ENCODE measurements around the gene KRT16.
A peak's percentile ranks its signal among the peaks of the same experiment; 100 is the strongest.
"Not testable (repeated sequence)": the region's sequence is repeated elsewhere in the genome, so short reads cannot be mapped to it uniquely, and the experiment has no call there.

KRT16 gene

DNA sequence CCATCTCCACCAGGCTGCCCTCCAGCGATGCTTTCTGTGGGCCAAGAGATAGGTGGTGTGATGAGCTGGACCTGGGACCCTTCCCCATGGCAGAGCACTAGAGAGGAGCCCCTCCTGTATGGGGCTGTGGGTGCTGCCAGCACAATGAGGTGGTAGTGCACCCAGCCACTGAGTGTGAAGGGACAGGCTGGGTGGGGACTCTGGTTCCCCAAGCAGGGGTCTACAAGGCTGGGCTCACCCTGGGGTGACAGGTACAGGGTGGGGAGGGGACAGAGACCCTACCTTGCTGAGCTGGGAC lies 15.5 kb upstream of the KRT16 start:
- not testable (repeated sequence) for DNase-seq (ENCODE audit: low read depth, low spot score)

- DNase-seq (ENCODE audit: low read depth, low spot score): no peak
Measured at GRCh38 chr17:41627316-41628072, 14.9 kb upstream of the KRT16 start.

DNA sequence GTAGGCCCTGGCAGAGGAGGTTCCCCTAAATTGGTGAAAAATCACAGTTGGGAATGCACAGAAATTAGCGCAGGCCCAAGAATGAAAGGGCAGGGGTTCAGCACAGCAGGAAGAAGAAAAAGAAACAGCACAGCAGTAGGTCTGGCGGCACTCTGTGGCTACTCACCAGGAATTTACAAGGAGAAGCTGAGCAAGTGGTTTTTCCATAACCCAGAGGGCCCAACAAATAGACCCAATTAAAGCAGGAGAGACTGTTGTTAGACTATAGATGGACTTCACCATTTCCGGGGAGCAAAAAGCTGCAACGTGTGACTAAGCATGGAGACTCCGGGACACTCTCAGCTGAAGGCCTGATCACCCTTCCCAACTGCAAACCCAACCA lies 14.3 kb upstream of the KRT16 start:
- DNase-seq (ENCODE audit: low read depth, low spot score): peak; percentile 48

GRCh38 chr17:41626028-41626913 lies 13.7 kb upstream of the KRT16 start:
- not testable (repeated sequence) for DNase-seq (ENCODE audit: low read depth, low spot score)

DNA sequence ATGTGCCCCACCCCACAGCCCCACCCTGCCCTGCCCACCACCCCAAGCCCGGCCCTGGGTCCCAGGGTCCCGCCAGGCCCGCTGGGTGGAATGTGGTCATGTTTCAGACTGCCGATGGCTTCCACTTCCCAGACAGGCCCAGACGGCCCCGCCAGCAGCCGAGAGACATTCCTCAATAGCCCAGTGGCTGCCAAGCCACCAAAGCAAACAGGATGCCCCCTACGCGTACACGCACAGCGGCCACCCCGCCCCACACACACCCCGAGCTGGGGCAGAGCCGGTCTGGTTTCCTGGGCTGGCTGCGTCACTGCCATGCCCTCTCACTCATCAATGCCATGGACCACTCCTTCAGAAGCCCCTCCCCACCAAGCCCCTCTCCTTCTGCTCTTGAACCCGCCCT lies 13.0 kb upstream of the KRT16 start:
- DNase-seq (ENCODE audit: low read depth, low spot score): peak; percentile 80

GRCh38 chr17:41624208-41625101 lies 11.9 kb upstream of the KRT16 start, which contains the start of gene KRT17:
KRT17 (minus strand) TSS chr17:41624575; CDS start chr17:41624509, 66 bp downstream.
- peak; percentile 74 for DNase-seq (ENCODE audit: low read depth, low spot score)

DNA sequence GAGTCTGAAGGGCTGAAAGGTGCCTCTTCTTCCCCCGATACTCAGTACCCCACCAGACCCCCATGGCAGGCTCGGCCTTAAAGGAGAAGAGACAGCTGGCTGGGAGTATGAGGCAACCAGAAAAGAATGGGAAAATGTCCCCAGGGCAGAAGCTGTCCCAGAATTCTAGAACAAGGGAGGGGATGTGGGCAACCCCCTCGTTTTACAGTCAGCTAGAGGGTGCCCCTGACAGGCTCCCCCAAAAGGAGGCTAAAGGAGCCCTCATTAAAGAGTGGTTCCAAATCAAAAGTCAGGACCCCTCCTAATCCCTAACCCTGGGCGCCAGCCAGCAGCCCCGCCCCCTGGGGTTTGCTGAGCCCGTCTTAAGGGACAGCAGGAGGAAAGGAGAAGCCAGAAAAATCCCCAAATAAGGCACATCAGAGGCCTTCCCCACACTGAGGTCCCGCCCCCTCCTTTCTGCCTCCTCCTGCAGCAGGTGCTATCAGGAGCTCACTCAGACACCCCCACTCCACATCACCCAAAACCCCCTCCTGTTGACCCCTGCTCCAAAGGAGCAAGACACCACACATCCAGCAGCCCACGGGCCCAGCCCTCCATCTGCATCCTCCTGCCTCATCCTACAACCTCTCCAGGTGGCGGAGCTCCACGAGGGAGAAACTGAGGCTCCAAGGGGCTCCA lies 10.8 kb upstream of the KRT16 start:
- DNase-seq (ENCODE audit: low read depth, low spot score): not testable (repeated sequence)

DNA sequence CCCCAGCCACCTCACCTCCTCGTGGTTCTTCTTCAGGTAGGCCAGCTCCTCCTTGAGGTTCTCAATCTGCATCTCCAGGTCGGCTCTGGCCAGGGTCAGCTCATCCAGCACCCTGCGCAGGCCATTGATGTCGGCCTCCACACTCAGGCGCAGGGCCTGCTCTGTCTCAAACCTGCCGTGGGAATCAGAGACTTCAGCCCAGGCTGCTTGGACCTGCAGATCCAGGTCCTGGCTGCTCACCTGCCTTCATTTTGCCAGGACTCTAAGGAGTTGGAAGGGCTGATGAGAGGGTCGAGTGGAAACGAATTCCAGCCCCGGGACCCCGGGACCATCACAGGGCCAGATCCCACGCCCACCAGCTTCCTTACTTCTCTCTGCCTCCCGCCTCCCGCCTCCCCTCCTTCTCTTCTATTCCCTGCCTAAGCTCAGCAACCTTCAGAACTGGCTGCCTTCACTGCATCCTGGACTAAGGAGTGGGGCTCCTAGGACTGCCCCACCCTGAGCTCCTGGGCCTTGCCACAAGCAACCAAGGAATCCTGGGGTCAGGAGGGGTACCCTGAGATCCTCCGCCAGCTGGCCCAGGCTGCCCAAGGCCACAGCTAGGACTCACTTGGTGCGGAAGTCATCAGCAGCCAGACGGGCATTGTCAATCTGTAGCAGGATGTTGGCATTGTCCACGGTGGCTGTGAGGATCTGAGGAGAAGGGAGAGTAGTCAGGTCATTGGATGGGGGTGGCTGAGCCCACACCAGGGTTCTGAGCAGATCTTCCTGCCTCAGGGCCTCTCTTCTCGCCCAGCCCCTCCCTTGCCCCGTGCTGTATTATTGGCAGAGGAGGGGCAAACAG lies 10.0 kb upstream of the KRT16 start:
- DNase-seq (ENCODE audit: low read depth, low spot score): not testable (repeated sequence)

DNA sequence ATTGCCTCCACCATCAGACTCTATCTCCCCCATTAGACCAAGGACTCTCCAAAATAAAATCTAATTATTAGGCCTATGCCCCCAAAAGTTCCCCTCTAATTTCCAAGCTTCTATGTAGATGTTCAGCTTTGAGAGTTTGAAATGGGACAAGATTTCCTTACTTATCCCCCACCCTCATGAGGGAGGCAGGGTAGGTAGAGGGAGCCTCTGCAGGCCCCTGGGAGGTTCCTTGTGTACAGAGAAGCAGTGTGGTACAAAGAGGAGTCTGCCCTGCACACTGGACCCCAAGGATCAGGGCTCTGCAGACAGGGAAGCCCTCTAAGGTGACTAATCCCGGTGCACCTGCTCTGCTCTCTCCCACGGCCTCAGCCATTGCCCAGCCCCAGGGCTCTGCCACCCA lies 9.3 kb upstream of the KRT16 start:
- DNase-seq (ENCODE audit: low read depth, low spot score): no peak

DNA sequence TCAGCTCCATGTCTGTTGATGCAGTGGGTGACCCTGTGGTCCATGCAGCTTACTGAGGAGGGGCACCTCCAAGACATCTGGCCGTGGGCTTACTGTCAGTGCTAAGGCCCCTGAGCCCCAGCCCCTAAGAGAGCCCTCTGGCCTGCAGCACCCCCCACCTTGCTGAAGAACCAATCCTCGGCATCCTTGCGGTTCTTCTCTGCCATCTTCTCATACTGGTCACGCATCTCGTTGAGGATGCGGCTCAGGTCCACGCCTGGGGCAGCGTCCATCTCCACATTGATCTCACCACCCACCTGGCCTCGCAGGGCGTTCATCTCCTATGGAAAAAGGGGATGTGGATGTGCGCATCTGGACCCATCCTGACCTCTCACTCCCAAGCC lies 8.9 kb upstream of the KRT16 start:
- DNase-seq (ENCODE audit: low read depth, low spot score): not testable (repeated sequence)

DNA sequence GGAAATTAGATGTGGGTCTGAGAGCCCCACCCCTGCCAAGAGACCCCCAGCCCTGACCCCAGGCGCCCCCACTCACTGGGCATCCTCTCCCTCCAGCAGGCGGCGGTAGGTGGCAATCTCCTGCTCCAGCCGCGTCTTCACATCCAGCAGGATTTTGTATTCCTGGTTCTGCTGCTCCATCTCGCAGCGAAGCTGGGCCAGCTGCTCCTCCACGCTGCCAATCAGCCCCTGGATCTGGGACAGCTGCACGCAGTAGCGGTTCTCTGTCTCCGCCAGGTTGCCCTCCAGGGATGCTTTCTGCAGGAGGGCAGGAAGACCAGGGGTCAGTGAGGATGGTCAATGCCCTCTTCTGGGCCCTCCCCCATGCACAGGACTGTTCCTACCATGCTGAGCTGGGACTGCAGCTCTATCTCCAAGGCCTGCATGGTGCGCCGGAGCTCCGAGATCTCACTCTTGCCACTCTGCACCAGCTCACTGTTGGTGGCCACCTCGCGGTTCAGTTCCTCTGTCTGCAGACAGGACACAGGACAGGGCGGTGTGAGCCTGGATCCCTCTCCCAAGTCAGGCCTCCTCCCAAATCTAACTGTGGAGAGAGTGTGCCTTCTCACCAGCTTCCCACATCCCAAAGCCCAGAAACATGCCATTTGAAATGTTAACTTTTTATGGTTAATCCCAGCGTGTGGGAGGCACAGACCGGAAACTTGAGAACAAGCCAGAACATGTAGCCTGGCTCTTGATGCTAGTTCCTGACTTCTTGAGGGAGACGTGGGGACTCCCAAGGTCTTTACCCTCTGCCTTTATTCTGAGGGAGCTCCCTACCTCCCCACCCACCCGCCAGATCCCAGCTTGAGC lies 8.2 kb upstream of the KRT16 start:
- no peak for DNase-seq (ENCODE audit: low read depth, low spot score)

- DNase-seq (ENCODE audit: low read depth, low spot score): not testable (repeated sequence)
Measured at GRCh38 chr17:41619927-41620582, 7.5 kb upstream of the KRT16 start.

DNA sequence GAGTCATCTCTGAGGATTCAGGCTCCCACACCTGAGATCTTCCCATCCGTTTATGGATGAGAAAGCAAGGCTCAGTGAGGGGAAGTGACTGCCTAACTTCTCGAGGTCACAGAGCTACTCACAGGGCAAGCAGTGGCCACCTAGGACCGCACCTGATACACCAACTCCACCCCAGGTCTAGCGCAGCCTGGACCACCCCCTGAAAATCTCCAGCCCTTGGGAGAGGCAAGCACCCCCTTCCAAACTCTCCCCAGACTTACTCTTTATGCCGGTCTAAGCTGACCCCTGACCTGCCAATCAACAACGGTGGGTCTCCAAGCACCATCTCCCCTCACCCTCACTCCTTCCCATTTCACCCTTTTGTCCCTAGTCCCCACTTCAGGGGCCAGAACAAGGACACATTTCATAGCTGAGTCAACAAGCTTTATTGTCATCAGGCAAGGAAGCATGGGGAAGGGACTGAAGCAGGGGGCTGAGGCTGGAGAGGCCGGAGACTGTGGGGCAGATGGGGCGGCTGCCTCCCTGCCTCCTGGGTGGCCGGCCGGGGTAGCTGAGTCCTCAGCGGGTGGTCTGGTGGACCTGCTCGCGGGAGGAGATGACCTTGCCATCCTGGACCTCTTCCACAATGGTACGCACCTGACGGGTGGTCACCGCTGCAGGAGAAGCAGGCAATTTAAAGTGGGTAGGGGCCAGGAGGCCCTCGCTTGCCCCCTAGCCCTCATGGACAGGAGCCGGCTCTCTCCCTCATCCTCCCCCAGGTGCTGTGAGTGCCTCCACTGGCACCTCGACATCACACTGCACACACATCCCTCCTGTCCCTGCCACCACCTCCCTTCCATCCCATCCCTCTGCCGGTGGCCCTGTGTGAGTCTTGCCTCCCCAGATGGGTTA lies 6.7 kb upstream of the KRT16 start:
- DNase-seq (ENCODE audit: low read depth, low spot score): no peak

DNA sequence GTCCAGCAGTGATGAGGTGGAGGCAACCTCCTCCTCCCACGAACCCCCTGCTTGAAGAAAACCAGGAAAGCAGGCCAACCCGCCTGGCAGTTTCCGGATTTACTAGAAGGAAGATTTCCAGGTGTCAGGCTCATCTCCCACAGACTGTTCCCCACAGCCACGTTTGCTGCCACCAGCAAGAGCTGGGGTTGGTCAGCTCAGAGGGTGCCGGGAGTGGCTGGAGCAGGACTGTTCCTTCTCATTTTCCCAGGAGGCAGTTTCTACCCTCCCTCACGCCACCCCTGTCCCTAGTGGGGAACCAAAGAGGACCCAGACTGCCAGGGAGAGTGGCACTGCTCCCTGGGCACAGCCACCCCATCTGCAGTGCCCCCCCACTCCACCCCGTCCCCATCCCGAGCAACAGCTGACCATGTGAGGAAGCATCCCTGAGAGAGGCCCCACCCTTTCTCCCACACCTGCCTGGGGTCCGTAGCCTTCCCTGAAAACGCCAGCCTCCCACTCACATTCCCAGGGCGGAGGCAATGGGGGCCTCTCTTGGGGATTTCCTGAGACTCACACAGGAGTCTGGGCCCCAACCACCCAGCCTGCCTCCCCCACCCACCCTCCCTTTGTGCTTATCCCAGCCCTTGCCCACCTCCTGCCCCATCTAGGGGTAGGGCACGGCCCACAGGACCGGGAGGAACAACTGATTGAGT lies 5.9 kb upstream of the KRT16 start:
- no peak for DNase-seq (ENCODE audit: low read depth, low spot score)

DNA sequence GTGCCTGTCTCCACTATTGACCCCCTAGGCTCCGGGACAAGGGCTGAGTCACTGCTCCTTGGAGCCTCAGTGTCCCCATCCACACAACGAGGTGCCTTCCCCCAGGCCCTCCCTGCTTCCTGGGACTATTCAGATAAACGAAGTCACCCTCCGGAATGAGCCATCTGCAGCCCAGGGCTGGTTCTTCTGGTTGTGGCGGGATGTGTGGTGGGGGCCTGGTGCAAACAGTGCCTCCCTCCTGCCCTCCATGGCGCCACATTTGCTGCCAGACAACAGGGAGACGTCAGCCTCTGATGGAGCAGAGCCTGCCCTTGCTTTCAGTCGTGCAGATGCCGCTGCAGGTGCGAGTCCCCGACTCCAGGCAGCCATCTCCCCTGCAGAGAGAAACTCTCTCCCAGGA lies 5.1 kb upstream of the KRT16 start:
- DNase-seq (ENCODE audit: low read depth, low spot score): no peak

- DNase-seq (ENCODE audit: low read depth, low spot score): no peak
Measured at GRCh38 chr17:41617136-41617535, 4.6 kb upstream of the KRT16 start.

DNA sequence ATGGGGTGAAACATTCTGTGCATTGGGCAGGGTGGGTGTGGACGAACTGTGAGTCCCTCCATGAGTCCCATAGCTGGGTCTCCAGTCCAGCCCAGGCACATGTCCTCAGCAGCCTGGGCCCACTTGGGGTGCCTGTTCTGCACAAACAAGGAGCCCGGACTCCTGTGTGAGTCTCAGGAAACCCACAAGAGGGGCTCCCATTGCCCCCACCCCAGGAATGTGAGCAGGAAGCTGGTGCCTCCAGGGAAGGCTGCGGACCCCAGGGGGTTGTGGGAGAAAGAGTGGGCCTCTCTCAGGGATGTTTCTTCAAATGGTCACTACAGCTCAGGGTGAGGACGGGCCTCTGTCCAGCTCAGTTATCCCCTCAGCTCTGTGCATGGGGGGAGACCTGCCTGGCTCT lies 3.9 kb upstream of the KRT16 start:
- DNase-seq (ENCODE audit: low read depth, low spot score): not testable (repeated sequence)

Measured in astrocyte of the hippocampus (primary cell).